Loucy (cell line): Measurements from ENCODE around the gene MMP17.

Source experiments
- CTCF ChIP-seq: fragments of 200-600 bp; sonication (generic); conservative IDR thresholded peaks from 2 replicates; pipeline ENCODE4 v1.5.1; 2014; ENCODE audit warnings: mild to moderate bottlenecking, antibody characterized with exemption, low read length
- EZH2phosphoT487 ChIP-seq: fragments of 200-600 bp; IDR thresholded peaks from 2 replicates; pipeline ENCODE4 v1.6.1; 2018; ENCODE audit warnings: antibody characterized with exemption, mild to moderate bottlenecking, moderate library complexity, borderline replicate concordance

DNA sequence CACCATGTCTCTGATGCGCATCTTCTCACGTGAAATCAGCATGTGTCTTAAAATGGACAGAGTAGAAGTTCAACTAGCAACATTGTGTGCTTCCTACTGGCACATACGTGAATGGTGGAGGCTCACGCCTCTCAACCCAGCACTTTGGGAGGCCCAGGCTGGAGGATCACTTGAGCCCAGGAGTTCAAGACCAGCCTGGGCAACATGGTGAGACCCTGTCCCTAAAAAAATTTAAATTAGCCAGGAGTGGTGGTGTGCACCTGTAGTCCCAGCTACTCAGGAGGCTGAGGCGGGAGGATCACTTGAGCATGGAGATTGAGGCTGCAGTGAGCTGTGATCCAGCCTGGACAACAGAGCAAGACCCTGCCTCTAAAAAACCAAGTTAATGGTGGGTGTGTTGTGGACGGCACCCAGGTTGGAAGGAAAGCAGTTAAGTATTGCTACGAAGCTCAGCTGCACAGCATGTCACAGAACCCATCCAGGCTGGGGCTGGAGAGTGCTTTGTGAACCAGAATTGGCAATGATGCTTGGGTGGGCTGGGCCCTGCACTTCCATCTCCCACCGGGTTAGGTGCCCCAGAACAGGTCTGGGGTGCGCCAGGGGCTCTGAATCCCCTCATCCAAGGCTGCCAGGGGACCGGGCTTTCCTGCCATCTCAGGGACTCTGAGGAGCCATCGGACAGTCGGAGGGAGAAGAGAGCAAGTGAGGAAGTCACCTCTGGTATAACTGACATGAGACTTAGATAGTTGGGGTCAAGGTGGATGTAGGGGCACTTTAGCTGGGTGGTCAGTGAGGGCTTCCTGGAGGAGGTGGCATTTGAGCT lies 33.3 kb downstream of the MMP17 start:
- TF ChIP-seq CTCF, result no peak
- no peak for TF ChIP-seq EZH2phosphoT487
